ENCODE measurements around the gene SNORC.

- TF ChIP-seq, protein P1, sequence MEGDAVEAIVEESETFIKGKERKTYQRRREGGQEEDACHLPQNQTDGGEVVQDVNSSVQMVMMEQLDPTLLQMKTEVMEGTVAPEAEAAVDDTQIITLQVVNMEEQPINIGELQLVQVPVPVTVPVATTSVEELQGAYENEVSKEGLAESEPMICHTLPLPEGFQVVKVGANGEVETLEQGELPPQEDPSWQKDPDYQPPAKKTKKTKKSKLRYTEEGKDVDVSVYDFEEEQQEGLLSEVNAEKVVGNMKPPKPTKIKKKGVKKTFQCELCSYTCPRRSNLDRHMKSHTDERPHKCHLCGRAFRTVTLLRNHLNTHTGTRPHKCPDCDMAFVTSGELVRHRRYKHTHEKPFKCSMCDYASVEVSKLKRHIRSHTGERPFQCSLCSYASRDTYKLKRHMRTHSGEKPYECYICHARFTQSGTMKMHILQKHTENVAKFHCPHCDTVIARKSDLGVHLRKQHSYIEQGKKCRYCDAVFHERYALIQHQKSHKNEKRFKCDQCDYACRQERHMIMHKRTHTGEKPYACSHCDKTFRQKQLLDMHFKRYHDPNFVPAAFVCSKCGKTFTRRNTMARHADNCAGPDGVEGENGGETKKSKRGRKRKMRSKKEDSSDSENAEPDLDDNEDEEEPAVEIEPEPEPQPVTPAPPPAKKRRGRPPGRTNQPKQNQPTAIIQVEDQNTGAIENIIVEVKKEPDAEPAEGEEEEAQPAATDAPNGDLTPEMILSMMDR (IDR thresholded peaks at IDR 0.05), result no peak
- no peak for TF ChIP-seq POLR2A (IDR thresholded peaks at IDR 0.05)
These were observed 13.9 kb downstream of the SNORC start for GRCh38 chr2:232884001-232884421.

Measured in prostate gland (tissue), 2 donors.